Stimulated activated CD8-positive, alpha-beta memory T cell treated with anti-CD3 and anti-CD28 coated beads, Interleukin-2, amount 100 ng/mL, for 48 hours (primary cell): ENCODE measurements around the gene CACFD1.

Source experiments
- DNase-seq, 2 donors: peaks; one replicate each; pipeline ENCODE4 v3.0.0-alpha.2; 2020; ENCODE audit warnings: low read depth in 2 of 2

CACFD1 gene

GRCh38 chr9:133518200-133518599 lies 58.4 kb downstream of the CACFD1 start:
- no peak for DNase-seq

GRCh38 chr9:133518706-133519449 lies 59.1 kb downstream of the CACFD1 start:
- DNase-seq, result no peak

- DNase-seq, result no peak
Measured at GRCh38 chr9:133519693-133520092, 59.9 kb downstream of the CACFD1 start.

DNA sequence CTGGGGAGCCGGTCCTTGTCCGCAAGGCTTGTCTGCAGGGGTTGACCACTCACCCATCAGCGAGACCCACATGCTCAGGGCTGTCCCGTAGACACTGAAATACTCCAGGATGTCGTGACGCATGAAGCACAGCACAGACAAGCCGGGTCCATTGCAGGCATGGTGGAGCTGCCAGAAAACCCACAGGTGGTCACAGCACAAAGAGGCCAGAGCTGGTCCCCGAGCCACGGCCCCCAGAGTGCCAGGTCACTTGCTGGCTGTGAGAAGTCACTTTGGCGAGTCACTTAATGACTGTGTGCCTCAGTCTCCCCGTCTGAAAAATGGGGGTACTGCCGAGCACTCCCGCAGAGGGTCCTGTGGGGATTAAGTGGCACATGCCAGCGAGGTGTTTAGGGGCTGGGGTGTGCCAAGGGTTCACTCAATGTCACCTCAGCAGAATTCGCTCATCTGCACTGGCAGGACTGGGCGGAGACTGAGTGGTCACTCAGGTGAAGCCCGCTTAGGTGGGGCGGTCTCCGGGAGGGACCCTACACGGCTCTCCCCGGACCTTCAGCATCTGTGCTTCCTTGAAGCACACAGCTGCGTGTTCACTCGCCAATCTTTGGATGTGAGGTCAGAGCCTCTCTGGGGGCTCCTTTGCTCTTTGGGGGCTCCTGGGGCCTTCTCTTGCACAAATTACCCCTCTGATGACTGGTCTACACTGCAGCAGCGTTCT lies 60.5 kb downstream of the CACFD1 start:
- DNase-seq, result no peak
